NCI-H1105 treated with DMSO at 0.1 percent for 48 hours (cell line): ENCODE data around the gene DPH3.

Source experiments
- DNase-seq: peaks from one replicate; lab custom pipeline; 2025; lab: John Stamatoyannopoulos, UW

DPH3 gene

DNA sequence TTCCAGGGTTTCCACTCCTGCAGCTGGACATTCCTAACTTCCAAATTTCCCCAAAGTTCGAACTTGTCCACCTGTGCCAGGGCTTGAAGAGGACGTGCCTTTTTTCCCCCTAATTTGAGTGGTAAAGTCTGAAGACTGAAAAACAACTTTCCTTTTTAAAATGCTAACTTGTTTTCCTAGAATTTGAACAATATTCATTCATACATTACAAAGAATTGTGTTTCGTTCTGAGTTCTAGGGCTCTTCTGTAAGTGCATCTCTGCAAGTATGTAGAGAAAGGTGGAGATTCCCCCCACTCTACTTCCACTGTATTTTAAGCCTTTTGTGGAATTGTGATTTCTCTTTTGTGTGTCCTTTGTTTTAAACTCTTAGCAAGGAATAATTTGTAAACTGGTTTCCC lies 9.4 kb downstream of the DPH3 start:
- DNase-seq = no peak

DNA sequence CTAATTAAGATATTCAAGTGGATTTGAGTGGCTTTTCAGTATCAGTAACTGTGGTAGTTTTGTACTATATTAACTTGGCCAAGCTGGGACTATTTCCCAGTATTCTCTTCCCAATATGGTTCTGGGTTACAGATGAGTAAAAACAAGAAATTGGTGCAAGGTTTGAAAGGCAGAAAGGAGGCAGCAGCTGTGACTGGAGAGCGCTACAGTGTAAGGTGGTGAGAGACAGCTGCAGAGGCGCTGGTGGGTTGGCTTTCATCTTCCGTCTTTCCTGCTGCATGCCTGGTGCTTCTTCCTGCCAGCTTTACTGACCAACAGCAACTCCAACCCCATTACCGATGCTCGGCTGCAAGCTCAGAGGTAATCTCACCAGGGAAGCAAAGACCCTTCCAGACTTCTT lies 9.8 kb downstream of the DPH3 start:
- no peak for DNase-seq

DNA sequence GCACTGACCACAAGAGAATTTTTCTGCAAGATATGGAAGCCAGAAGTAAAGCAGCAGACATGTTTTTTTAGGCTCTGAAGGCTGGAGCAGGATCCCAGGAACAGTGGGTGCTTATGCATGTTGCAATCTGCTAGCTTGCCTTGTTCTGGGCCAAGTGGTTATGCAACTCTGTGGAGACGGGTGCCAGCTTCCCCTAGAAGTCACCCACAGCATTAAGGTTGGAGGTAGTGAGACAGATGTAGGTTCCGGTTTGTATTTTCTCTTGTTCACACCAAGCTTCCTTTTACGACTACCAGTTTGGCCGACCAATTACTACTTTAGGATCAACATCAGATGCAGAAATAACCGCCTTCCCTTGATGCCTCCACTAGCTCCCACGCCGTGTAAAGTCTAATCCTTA lies 11.1 kb downstream of the DPH3 start:
- no peak for DNase-seq

DNA sequence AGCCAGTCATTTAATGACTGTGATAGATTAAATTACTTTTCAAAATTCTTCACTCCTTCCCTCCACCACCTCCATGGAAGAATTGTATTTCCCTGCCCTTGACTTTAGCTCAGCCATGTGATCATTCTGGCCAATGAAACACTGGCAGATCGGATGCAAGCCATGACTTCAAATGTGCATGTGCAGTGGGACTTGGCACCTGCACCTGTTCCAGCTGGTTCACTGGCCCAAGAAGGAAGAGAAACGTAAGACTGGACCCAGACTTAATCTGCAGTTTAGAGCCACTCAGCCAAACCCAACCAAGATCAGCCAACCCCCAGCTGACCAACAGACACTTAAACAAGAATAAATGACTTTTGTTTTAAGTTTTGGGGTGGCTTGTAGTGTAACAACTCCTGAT lies 11.8 kb downstream of the DPH3 start:
- no peak for DNase-seq

DNA sequence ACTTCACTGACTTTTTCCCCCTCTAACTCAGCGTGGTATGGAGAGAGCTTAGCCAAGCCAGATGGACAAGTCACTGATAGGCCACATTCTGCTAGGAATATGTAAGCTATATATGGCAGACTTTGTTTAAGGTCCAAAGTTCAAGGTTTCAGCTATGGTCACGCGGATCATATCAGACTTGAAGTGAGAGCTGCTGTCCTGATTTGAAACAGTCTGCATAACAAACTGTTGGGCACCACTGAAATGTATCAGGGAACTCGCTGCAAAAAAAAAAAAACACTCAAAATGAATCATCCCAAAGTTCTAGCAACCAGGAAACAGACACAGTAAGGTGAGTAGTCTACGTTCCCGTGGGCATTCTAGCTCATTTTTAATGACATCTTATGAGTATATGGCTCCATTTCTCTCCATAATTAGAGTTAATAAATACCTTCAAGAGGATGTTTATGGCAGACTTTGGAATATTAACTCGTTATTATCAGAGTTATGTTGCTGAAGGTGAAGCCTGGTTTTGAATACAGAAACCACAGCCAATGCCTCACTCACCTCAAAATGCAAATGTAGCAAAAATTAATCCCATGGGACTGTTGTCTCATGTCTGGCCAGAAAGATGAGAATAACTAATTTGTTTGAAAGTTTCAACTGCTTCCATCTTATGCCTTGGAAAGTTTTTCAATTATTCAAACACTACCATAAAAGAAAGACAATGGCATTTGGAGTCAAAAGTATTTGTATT lies 12.3 kb downstream of the DPH3 start:
- no peak for DNase-seq

DNA sequence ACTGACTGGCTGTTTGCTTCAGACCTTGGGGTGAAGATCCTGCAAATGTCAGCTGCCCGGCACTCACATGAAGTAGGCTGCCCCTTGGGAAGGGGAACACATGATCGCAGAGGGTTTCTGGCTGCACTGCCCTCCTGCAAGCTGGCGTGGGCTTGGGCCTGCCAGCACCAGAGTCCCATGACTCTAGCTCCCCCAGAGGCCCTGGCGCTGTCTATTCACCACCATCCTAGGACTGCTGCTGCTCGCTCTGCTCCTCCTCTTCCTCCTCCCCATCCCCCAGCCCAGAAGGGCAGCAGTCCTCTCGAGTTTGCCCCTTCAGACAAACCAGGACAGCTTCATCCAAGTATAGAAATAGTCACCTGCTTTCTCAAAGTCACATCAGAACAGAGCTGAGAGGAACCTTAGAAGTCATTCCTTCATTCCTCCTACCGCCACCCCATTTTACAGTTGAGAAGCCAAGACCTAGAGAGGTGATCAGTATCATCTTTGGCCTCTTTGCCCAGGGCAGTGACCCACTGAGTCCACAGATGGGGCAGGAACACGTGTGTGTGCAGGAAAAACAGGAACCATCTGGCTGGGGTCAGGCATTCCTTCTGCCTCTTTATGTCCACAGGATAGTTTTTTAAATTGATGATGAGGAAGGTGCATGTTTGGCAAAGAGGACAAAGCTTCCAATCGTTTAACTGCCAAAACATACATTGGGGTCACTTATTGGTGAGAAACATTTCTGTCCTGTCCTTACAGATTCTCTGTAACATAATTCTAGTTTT lies 13.2 kb downstream of the DPH3 start:
- DNase-seq = no peak

DNA sequence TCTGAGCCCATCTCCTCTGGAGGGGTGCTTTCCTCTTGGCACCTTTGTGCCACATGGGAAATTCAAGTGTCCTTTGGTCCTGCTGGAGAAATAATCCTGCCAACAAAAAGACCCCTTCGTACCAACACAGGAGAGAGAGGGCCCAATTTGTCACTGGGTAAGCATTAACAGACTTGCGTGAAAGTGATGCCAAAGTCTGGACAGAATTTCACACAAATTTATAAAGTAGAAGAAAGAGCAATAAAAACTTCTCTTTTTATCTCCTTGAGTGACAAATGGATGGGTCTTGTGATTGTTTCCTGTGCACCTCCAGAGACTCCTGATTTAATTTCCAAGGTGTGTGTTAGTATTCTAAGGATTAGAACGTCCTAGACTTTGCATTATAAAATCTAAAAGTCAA lies 14.9 kb downstream of the DPH3 start:
- DNase-seq = no peak

DNA sequence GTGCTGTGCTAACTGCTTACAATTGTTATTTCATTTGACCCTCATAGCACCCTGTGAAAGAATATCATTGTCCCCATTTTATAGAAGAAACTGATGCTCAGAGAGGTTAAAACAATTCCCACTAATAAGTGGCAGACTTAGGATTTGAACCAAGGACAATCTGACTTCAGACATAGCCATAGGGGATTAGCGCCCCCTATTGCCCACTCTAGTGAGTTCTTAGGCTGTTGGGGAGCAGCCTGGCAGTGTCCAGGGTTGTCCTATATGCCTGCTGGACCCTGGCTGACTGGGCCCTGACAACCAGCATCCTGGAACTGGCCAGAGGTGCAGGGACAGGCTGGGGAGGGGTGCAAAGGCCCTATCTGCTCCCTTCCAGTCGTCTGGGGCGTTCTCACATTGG lies 15.4 kb downstream of the DPH3 start:
- no peak for DNase-seq

DNA sequence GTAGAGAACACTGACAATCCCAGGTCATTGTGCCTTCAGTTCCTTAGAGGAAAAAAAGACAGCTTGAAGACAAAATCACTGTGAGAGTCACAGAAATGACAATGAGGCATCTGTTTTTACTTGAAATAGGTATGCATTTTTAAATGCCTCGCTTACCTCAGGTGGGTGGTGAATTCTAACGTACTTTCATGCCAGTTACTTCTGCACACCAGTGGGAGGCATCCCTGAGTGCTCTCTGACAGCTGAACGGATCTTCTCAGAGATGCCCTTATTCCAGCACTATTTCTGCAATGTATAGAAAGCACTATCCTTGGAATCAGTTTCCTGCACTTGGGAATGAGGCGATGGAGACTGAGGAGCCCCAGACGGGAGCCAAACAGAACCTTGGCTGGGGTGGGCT lies 16.2 kb downstream of the DPH3 start:
- no peak for DNase-seq

DNA sequence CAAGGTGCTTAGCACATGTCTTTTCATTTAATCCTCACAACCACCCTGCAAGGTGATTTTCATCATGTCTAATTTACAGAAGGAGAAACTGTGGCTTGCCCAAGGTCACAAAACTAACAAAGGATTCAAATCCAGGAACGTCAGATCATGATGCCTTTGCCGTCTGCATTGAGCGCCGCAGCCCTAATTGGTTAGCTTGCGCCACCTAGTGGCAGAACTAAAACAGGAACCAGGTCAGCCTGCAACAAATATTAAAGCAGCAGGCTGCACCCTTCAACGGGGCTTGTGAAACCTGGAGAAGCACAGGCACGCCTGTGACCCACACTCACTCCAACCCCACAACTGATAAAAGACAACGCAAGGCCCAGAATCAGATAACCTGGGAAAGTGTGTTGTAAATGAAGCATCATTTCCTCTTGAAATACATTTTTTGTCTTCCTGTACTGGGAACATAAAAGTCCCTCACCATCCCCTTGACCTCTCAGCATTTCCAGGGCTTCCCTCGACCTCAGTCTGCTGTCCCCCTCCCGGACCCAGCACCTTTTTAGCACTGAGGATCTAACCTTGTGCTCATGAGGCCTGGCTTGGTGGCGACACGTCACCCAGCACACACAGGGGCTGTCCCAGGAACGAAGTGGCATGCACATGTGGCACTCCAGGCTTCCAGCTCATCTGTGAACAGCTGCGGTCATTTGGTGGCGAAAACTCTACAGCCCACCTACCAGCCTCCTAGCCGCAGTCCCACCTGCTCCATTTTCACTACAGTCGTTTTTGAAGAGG lies 17.3 kb downstream of the DPH3 start:
- DNase-seq = peak; percentile 60

DNA sequence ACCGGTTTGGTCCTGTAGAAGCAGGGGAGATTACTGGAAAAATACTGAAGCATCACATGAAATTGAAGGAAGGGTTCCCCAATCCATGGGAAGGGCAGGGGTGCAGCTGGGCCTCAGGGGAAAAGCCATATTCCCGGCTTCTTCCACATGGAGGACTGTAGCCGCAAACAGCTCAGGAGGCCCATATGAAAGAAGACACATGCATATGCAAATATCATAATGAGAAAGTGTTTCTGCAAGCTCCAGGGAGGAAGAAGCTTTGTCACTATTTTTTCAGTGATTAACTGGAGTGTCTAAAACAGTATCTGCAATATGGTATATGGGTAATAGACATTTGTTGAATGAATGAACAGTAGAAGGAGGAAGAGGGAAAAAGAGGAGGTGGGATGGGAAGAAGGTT lies 19.1 kb downstream of the DPH3 start:
- no peak for DNase-seq

DNA sequence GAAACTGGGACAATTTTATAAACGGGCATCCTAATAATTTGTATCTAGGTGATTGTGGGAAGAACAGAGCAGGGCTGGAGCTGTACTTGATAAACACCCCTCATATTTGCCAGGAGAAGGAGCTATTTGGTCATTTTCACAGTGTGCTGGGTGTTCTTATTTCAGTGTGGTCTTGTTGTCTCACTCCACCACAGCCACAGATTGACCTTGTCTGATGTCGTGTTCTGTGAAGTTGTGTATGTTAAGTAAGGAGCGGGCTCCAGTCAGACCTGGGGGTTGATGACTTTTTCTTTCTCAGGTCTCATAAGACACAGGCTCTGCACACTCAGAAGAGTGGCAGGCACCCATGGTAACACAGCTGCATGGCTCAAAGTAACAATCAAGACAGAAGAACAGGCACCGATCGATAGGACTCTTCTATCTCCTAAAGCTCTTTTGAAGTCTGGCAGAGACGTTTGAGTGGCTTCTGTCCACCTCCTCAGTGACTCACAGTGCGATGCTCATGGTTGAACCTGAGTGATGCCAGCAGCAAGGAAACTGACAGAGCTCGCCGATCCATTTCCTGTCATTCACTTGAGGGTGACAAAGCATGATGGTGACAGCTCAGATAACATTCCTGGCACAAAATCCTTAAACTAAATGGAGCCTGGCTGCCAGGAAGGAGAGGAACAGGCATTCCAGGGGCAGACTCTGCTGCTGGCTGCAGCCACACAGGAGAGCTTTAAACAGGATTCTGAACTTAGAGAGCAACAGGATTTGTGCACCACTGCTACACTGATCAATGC lies 20.8 kb downstream of the DPH3 start:
- no peak for DNase-seq

DNA sequence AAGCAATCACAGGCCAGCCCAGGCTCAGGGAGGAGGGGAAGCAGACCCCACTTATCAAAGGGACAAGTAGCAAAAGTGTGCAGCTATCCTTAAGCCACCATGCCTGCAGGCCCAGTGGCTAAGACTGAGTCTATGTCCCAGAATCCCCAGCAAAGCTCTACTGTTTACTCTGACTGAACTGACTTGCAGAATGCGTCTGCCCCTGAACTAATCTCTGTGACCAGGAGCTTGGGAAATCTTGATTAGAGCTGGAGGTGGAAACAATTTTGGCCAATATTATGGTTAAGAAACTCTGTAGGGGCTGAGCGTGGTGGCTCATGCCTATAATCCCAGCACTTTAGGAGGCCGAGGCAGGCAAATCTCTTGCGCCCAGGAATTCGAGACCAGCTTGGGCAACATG lies 22.6 kb downstream of the DPH3 start:
- no peak for DNase-seq

DNA sequence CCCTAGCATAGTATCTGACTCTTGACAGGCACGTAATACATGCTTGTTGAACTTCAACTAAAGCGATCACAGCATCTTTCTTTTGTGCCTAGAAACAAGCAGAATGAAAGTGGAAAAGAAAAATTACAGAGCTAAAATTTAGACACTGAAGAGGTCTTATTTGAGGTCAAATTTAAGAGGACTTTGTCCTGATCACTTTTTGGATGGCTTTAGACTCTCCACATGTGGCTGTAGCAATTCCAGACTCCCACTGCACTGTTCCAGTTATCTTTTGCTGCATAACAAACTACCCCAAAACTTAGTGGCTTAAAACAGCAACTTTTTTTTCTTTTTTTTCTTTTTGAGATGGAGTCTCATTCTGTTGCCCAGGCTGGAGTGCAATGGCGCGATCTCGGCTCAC lies 23.5 kb downstream of the DPH3 start:
- no peak for DNase-seq

DNA sequence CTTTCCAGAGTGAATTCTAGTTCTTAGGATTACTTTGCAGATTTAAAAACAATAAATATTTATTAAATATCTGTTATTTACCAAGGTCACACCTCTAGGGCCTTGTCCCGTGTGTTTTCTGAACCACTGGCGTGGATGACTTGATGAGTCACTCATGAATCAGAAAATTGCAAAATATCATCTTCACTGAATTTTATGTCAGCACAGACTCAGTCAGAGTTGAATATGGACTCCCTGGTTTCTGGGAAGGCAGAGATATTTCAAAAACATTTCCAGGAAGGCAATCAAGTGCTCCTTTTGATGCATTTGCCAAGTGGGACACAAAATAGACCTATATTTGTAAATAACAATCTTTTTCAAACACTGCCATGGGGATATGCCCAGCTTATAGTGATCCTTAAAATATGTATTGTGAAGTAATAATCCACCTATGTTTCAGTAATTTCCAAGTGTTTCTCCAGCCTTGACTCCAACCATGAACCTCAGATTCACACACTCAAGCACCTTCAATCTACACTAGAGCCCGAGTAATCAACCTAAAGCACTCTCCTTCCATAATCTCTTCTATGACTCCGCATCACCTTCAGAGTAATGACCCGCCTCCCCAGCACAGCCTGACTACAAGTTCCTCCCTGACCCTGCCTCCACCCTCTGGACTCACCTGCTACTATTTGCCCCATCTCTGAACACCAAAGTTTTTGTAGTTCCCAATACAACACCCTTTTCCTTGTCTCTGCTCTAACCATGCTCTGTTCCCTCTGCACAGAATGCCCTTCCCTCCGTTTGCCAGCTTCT lies 24.3 kb downstream of the DPH3 start:
- no peak for DNase-seq

DNA sequence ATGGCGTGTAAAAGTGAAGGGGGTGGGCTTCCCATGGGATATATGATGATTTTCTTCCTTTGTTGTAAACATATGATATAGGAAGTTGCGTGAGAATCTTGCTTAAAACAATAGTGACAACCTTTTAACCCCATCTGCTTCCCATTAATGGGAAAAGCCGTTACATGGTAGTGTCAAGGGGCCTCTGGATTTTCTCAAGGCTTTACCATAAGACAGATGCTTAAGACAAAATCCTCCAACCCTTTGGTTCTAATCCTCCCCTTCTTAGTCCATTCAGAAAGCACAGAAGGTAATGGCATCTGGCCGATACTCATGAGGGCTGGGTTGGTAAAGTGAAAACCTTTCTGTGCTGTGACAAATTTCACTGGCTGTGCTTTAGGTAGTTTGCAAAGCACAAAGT lies 25.0 kb downstream of the DPH3 start:
- DNase-seq = no peak

DNA sequence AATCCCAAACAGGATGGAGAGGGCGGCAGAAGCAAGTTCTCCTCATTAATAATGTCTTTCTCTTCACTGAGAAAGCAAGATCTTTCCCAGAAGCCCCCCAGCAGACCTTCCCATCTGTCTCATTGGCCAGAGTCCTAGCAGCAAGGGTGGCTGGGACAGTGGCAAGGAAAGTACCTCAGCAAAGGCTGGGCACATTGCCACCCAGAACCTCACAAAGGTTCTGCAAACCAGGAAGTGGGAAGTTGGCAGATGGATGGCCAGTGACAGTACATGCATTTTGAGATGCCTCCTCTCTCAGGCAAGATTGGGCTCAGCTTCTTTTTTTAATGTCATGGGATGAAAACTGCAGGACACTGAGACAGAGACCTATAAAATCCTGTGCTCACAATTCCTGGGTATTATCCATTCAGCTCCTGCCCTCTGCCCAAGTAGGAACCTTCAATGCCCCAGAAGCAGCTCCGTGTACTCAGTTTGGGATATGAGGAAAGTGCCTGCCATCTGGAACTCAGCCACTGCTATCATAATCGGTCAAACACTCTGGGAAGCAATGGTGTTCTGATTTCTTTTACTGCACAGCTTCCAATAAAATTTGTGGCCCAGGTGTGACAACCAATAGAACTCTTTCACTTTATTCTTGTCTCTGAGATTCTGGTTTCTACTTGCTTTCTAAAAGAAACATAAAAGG lies 25.5 kb downstream of the DPH3 start:
- no peak for DNase-seq

DNA sequence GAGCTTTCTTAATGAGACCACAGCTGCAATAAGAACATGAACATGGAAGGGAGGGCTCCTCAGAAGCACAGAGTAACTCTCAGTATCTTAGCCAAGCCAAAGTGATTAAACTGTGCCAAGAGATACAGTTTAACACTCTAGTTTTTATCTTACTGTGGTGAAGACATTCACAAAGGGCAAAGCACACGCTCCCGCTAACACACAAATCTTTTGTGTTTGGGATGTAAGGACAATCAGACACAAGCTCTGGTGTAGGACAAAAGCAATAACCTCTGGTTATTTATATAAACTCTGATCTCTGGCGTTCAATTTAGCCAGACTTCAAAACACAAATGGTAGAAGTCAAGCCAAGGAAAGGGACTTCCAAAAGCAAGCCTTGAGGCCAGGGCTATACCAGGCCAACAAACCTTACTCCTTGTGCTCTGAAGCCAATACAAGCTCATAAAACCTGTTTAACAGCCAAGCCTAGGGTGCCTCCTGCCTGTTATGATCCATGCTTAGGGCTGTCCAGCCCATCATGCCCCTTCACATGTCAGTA lies 27.8 kb downstream of the DPH3 start:
- DNase-seq = no peak

DNA sequence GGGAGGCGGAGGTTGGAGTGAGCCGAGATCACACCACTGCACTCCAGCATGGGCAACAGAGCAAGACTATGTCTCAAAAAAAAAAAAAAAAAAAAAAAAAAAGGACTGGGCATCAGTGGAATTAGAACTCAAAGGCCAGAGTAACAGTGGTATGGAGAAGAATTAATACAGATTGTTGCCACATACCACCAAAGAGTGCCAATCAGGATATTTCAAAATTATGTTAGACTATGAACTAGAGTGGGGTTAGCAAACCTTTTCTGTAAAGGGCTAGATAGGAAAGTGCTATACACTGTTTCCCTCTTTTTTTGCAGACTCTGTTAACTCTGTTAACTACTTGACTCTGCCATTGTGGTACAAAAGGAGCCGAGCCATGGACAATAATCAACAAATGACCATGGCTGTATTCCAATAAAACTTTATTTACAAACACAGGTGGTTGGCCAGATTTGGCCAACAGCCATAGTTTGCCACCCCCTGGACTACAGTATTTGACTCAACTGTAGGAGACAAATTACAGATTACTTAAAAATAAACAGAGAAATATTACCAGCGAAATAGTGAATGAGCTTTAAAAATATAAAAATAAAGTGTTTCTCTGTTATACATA lies 28.6 kb downstream of the DPH3 start:
- no peak for DNase-seq

DNA sequence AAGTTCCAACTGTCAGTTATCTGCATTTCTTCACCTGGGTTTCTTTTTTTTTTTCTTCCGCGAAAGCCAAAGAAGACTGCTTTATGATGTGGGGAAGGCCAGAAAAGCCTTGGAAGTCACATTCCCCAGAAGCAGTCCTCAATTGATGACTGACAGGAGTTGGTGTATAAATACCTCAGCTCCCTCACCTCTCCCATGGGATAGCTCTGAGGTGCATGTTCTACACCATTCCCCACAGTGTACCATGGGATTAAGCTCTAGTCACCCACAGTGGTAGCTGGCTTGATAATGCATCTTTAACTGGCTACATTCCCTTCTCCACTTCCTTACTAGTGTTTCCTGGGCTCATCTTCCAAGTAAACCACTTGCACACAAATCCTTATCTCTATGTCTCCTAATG lies 30.5 kb downstream of the DPH3 start:
- no peak for DNase-seq
